HepG2 (cell line): ENCODE data around the gene HBM. TPM values are rescaled to one million over a fixed set of nuclear protein-coding genes. Genes with fewer than 3 reads are reported as not detected.

Experiments used
- ATAD3A ChIP-seq: sonication (generic); formaldehyde crosslinking; IDR thresholded peaks from 2 replicates; pipeline ENCODE4 v1.4.0; 2020; ENCODE audit warnings: missing genetic modification reagents
- GABPA ChIP-seq, 2 experiments: IDR thresholded peaks; 2 replicates each; pipeline ENCODE4 v1.6.1; 2011 to 2016; ENCODE audit warnings: low read depth in 2 of 2, low read length in 1 of 2, missing biosample characterization in 1 of 2, missing genetic modification characterization in 1 of 2
- HDAC2 ChIP-seq: sonication (generic); formaldehyde crosslinking; IDR thresholded peaks from 2 replicates; pipeline ENCODE4 v1.4.0; 2020; ENCODE audit warnings: missing genetic modification reagents
- IRF1 ChIP-seq: sonication (generic); formaldehyde crosslinking; IDR thresholded peaks from 2 replicates; pipeline ENCODE4 v1.4.0; 2020; ENCODE audit warnings: low read depth, mild to moderate bottlenecking, missing genetic modification reagents
- KDM5A ChIP-seq: fragments of 200-600 bp; sonication (generic); IDR thresholded peaks from 2 replicates; pipeline ENCODE4 v1.7.0; 2018; ENCODE audit warnings: antibody characterized with exemption, mild to moderate bottlenecking, low read length, borderline replicate concordance
- MLXIP ChIP-seq: sonication (generic); formaldehyde crosslinking; IDR thresholded peaks from 2 replicates; pipeline ENCODE4 v1.9.0; 2021; ENCODE audit warnings: missing genetic modification reagents, borderline replicate concordance
- MXD1 ChIP-seq: sonication (generic); formaldehyde crosslinking; IDR thresholded peaks from 2 replicates; pipeline ENCODE4 v1.4.0; 2020; ENCODE audit warnings: mild to moderate bottlenecking, missing genetic modification reagents
- MXD4 ChIP-seq: IDR thresholded peaks from 2 replicates; pipeline ENCODE4 v1.6.1; 2016; ENCODE audit warnings: mild to moderate bottlenecking, missing biosample characterization, missing genetic modification reagents
- NFKBIZ ChIP-seq: IDR thresholded peaks from 2 replicates; pipeline ENCODE4 v1.6.1; 2018; ENCODE audit warnings: missing genetic modification reagents, missing compliant biosample characterization
- PAWR ChIP-seq: sonication (generic); formaldehyde crosslinking; IDR thresholded peaks from 2 replicates; pipeline ENCODE4 v1.4.0; 2020; ENCODE audit warnings: missing genetic modification reagents, mild to moderate bottlenecking, borderline replicate concordance
- SOX6 ChIP-seq, 2 experiments: fragments of 450-650 bp in 1 of 2; sonication (generic) in 1 of 2; formaldehyde crosslinking in 1 of 2; IDR thresholded peaks; 2 replicates each; pipeline versions ENCODE4 v1.4.0 to v1.6.1; 2017 to 2020; ENCODE audit warnings: antibody characterized with exemption in 1 of 2, mild to moderate bottlenecking in 1 of 2, missing genetic modification reagents in 1 of 2
- TFE3 ChIP-seq: IDR thresholded peaks from 2 replicates; pipeline ENCODE4 v1.6.1; 2016
- THYN1 ChIP-seq: sonication (generic); formaldehyde crosslinking; IDR thresholded peaks from 2 replicates; pipeline ENCODE4 v1.8.1; 2023; ENCODE audit warnings: low read depth, mild to moderate bottlenecking, moderate library complexity, missing genetic modification reagents, borderline replicate concordance
- U2AF2 ChIP-seq: fragments of 200-400 bp; formaldehyde crosslinking; IDR thresholded peaks from 2 replicates; pipeline ENCODE4 v1.6.1; 2017; ENCODE audit warnings: low read depth, mild to moderate bottlenecking, low read length
- ZFP37 ChIP-seq: sonication (generic); formaldehyde crosslinking; IDR thresholded peaks from 2 replicates; pipeline ENCODE4 v1.4.0; 2020; ENCODE audit warnings: missing genetic modification reagents, borderline replicate concordance
- ZFP90 ChIP-seq: sonication (generic); formaldehyde crosslinking; IDR thresholded peaks from 2 replicates; pipeline ENCODE4 v1.8.0; 2022; ENCODE audit warnings: missing genetic modification reagents, mild to moderate bottlenecking, inconsistent platforms, borderline replicate concordance
- ZMYM4 ChIP-seq: sonication (generic); formaldehyde crosslinking; IDR thresholded peaks from 2 replicates; pipeline ENCODE4 v1.8.1; 2023; ENCODE audit warnings: mild to moderate bottlenecking, missing genetic modification reagents
- ZNF24 ChIP-seq: fragments of 450-650 bp; IDR thresholded peaks from 2 replicates; pipeline ENCODE4 v1.6.1; 2017; ENCODE audit warnings: antibody characterized with exemption, mild to moderate bottlenecking
- ZNF510 ChIP-seq: sonication (generic); formaldehyde crosslinking; IDR thresholded peaks from 2 replicates; pipeline ENCODE4 v1.4.0; 2020; ENCODE audit warnings: low read depth, mild to moderate bottlenecking, missing genetic modification reagents
- ZNF672 ChIP-seq: sonication (generic); formaldehyde crosslinking; IDR thresholded peaks from 2 replicates; pipeline ENCODE4 v1.8.1; 2022; ENCODE audit warnings: missing genetic modification reagents
- ZNF678 ChIP-seq: sonication (generic); formaldehyde crosslinking; IDR thresholded peaks from 2 replicates; pipeline ENCODE4 v1.4.0; 2020; ENCODE audit warnings: mild to moderate bottlenecking, missing genetic modification reagents
- ZNF747 ChIP-seq: sonication (generic); formaldehyde crosslinking; IDR thresholded peaks from 2 replicates; pipeline ENCODE4 v1.8.1; 2023; ENCODE audit warnings: missing genetic modification reagents, mild to moderate bottlenecking, borderline replicate concordance
- ZSCAN30 ChIP-seq: sonication (generic); formaldehyde crosslinking; IDR thresholded peaks from 2 replicates; pipeline ENCODE4 v1.5.0; 2020; ENCODE audit warnings: mild to moderate bottlenecking, missing genetic modification reagents
- polyA plus RNA-seq, 8 experiments: library from polyadenylated mRNA; depleted of rRNA in 3 of 8; stranded (reverse) in 7 of 8; unstranded in 1 of 8; fragments of >200 nt; fragmentation: Illumina TruSeq in 4 of 8; extraction: Trizol in 4 of 8; gene quantifications; 2 replicates each; pipeline versions ENCODE4 v1.2.1 to v1.2.3, GENCODE V29; 2011 to 2016; ENCODE audit warnings: low read depth in 4 of 8, missing spikeins in 1 of 8, mixed read lengths in 1 of 8; ENCODE audit not compliant: insufficient read depth in 1 of 8
- total RNA-seq, 5 experiments: library from RNA; depleted of rRNA; stranded (reverse); fragments of >200 nt; fragmentation: Illumina TruSeq; extraction: Trizol; gene quantifications; 2 replicates each; pipeline ENCODE4 v1.2.3, GENCODE V29; 2016; ENCODE audit warnings: low read depth in 1 of 5

Gene HBM
- total and polyA plus RNA-seq, 2 of the 13 experiments (the other 11 are each of a cell fraction or from before 2014, with no cell fraction given): not detected

GRCh38 chr16:180681-181564 lies 15.1 kb downstream of the HBM start (continued):
- TF ChIP-seq ZNF510 (CRISPR knock-in tag) (peak; percentile 99), NFKBIZ (peak; percentile 95; the same call in 1 of the 2 replicates), ZFP37 (peak; percentile 94; the same call in 1 of the 2 replicates), MXD1 (CRISPR knock-in tag) (peak; percentile 99), U2AF2 (no peak), HDAC2 (CRISPR knock-in tag) (peak; percentile 87), ZNF678 (peak; percentile 95), ZFP90 (CRISPR knock-in tag) (peak; percentile 87; the same call in 1 of the 2 replicates), PAWR (CRISPR knock-in tag) (peak; percentile 94), ZNF672 (CRISPR knock-in tag) (peak; percentile 96), TFE3 (CRISPR knock-in tag) (peak; percentile 73), MLXIP (peak; percentile 92; the same call in 1 of the 2 replicates), ZNF747 (CRISPR knock-in tag) (peak; percentile 99), KDM5A (no peak), THYN1 (CRISPR knock-in tag) (no peak), GABPA (IDR thresholded peaks at IDR 0.05; ENCODE audit: low read depth, low read length) (no peak), GABPA (CRISPR knock-in tag; IDR thresholded peaks at IDR 0.05; ENCODE audit: low read depth) (no peak), ZMYM4 (CRISPR knock-in tag) (peak; percentile 87), SOX6 (IDR thresholded peaks at IDR 0.05) (no peak), SOX6 (CRISPR knock-in tag; IDR thresholded peaks at IDR 0.05) (peak; percentile 64), IRF1 (CRISPR knock-in tag) (0 out of 2 replicates have a peak, but pooled peaks have one; percentile 81), ZSCAN30 (peak; percentile 95; the same call in 1 of the 2 replicates), ATAD3A (CRISPR knock-in tag) (peak; percentile 82; the same call in 1 of the 2 replicates), MXD4 (peak; percentile 98), ZNF24 (no peak)
